Bronchial epithelial cell (primary cell): Measurements from ENCODE around the gene OR2T11. TPM values are rescaled to one million over a fixed set of nuclear protein-coding genes. Genes with fewer than 3 reads are reported as not detected.
"Not testable (repeated sequence)": the region's sequence is repeated elsewhere in the genome, so short reads cannot be mapped to it uniquely, and the experiment has no call there.

ENCODE experiments used
- DNase-seq: peaks from one replicate; pipeline ENCODE4 v3.0.0-alpha.2; 2010; ENCODE audit warnings: low read depth
- FAIRE-seq: peaks from 2 replicates; lab custom pipeline; 2011; peaks lifted over from hg19 to GRCh38; lab: Jason Lieb, UNC
- H3K27me3 ChIP-seq: 2 replicates; pipeline ENCODE4 v1.5.1; 2011; ENCODE audit warnings: low read length; ENCODE audit not compliant: control insufficient read depth, insufficient read depth
- H3K36me3 ChIP-seq: 2 replicates; pipeline ENCODE4 v1.5.1; 2011; ENCODE audit warnings: low read length; ENCODE audit not compliant: control insufficient read depth, insufficient read depth
- H3K4me3 ChIP-seq: 2 replicates; pipeline ENCODE4 v1.5.1; 2011; ENCODE audit warnings: mild to moderate bottlenecking, low read depth, low read length, control low read depth
- CTCF ChIP-seq: IDR thresholded peaks from 2 replicates; pipeline ENCODE4 v1.5.1; 2011; ENCODE audit warnings: mild to moderate bottlenecking, moderate library complexity, low read length, control low read depth, inconsistent platforms; ENCODE audit not compliant: insufficient read depth, severe bottlenecking
- total RNA-seq: library from RNA; depleted of rRNA; stranded (reverse); fragments of >200 nt; gene quantifications from 2 replicates; pipeline ENCODE4 v1.2.1, GENCODE V29; 2014

OR2T11 gene, protein sequence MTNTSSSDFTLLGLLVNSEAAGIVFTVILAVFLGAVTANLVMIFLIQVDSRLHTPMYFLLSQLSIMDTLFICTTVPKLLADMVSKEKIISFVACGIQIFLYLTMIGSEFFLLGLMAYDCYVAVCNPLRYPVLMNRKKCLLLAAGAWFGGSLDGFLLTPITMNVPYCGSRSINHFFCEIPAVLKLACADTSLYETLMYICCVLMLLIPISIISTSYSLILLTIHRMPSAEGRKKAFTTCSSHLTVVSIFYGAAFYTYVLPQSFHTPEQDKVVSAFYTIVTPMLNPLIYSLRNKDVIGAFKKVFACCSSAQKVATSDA
- total RNA-seq, result not detected in 2 replicates

DNA sequence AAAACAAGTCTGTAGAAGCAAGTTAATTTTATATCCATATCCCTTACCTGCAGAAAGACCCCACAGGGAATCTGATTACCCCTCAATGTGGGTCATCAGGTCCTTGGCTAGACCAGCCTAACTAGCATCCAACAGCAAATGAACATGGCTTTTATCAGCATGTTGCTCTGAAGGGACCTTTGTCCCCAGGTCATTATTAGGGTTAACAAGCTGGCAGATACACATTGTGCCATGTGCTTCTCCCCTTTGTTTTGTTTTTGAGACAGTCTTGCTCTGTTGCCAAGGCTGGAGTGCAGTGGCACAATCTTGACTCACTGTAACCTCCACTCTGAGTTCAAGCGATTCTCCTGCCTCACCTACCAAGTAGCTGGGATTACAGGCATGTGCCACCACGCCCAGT, at the start of gene OR2T11:
Gene OR2T11 (minus strand): TSS at position 101 of the 400 bp plus-strand sequence. CDS start 7,963 bp downstream, outside the sequence.
- not testable (repeated sequence) for H3K27me3 ChIP-seq, FAIRE-seq, H3K36me3 ChIP-seq, H3K4me3 ChIP-seq, DNase-seq

GRCh38 chr1:248681651-248682050, 46.8 kb upstream of the OR2T11 start:
- FAIRE-seq (no peak), DNase-seq (no peak)
- TF ChIP-seq CTCF, result no peak
- no peaks in the 10 kb centered on the region for H3K27me3 ChIP-seq
- H3K4me3 ChIP-seq, result no peak overlapping the region
- no peaks in the 10 kb centered on the region for H3K36me3 ChIP-seq

- H3K4me3 ChIP-seq, result no peak overlapping the region
- DNase-seq (no peak), FAIRE-seq (no peak)
- H3K36me3 ChIP-seq, result no peaks in the 10 kb centered on the region
- TF ChIP-seq CTCF, result no peak
- H3K27me3 ChIP-seq, result no peaks in the 10 kb centered on the region
These were observed 35.1 kb upstream of the OR2T11 start for GRCh38 chr1:248670003-248670402.

DNA sequence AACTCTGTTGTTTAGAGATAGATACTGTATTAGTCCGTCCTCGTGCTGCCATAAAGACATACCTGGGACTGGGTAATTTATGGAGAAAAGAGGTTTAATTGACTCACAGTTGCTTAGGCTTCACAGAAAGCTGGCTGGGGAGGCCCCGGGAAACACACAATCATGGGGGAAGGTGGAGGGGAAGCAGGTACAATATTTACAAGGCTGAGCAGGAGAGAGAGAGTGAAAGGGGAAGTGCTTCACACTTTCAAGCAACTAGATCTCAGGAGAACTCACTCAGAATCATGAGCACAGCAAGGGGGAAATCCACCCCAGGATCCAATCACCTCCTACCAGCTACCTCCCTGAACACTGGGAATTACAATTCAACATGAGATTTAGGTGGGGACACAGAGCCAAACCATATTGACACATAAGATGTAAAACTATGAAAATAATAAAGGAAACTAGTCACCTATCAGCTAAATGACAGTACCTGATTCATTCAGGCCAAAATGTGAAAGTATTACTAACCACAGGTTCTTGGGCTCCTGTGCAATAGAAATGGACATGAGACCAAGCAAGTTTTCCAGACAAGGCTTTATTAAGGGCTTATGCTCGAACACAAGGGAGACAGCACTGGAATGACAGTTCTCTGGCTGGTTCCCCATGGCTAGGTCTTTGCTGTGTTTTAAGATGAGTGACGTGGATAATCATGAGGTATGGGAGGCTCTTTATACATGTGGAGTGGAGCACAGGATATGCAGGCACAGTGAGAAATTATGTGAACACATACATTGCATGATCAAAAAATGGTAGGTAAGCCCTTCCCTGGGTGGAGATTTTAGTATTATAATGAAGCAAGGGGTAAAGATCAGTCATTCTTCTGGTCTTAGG, 28.8 kb upstream of the OR2T11 start:
- not testable (repeated sequence) for H3K36me3 ChIP-seq, H3K4me3 ChIP-seq, FAIRE-seq, H3K27me3 ChIP-seq, DNase-seq

DNA sequence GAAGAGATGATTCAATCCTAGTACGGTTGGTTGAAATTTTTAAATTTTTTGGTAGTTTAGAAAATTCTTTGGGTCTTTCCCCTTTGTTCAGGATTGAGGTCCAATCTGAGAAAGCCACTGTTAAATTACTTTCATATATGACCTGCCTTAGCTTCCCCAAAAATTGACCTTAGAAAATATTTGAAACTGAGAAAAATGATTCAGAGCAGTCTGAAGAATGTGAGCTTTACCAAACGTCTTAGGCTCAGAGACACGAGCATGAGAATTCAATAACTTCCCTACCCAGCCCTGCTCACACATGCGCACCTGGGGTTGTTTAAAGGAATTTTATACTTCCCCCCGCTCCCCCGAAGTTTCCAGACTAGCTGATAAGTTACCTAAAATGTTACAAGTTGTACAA, 21.9 kb upstream of the OR2T11 start:
- not testable (repeated sequence) for DNase-seq, H3K36me3 ChIP-seq, H3K27me3 ChIP-seq, H3K4me3 ChIP-seq, FAIRE-seq

DNA sequence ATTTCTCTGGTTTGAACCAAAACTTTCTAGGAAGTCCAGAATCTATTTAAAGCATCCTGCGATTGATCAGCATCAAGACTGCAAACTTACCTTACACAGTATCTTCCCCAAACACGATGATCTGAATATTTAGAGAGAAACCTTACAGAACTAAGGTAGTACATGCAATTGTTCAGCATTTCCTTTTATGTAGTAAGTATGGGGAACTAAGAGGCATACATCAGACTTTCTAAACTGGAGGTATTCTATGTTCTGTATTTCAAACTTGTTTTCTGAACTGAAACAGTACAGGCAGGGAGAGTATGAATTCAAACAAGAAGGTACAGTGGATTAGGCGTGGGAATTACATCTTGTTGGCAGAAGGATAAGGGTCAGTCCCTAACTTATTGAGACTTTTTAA, 20.5 kb upstream of the OR2T11 start, which contains the start of gene OR2T27:
Gene OR2T27 (minus strand): TSS at position 175 of the 400 bp plus-strand sequence. CDS start 4,644 bp downstream, outside the sequence.
- not testable (repeated sequence) for H3K4me3 ChIP-seq, FAIRE-seq, H3K27me3 ChIP-seq, DNase-seq, H3K36me3 ChIP-seq

GRCh38 chr1:248648770-248649536, 14.1 kb upstream of the OR2T11 start:
- not testable (repeated sequence) for H3K27me3 ChIP-seq, FAIRE-seq

GRCh38 chr1:248645178-248645577, 10.3 kb upstream of the OR2T11 start, which contains the start of gene OR2T35:
Gene OR2T35, minus strand, starts transcription at chr1:248645278. Its CDS starts 6,020 bp downstream, at chr1:248639258.
- FAIRE-seq, result peak; percentile 72
- H3K27me3 ChIP-seq, H3K4me3 ChIP-seq, H3K36me3 ChIP-seq, DNase-seq: not testable (repeated sequence)

More at GRCh38 chr1:248648770-248649536, 14.1 kb upstream of the OR2T11 start:
- not testable (repeated sequence) for H3K4me3 ChIP-seq, H3K36me3 ChIP-seq, DNase-seq

DNA sequence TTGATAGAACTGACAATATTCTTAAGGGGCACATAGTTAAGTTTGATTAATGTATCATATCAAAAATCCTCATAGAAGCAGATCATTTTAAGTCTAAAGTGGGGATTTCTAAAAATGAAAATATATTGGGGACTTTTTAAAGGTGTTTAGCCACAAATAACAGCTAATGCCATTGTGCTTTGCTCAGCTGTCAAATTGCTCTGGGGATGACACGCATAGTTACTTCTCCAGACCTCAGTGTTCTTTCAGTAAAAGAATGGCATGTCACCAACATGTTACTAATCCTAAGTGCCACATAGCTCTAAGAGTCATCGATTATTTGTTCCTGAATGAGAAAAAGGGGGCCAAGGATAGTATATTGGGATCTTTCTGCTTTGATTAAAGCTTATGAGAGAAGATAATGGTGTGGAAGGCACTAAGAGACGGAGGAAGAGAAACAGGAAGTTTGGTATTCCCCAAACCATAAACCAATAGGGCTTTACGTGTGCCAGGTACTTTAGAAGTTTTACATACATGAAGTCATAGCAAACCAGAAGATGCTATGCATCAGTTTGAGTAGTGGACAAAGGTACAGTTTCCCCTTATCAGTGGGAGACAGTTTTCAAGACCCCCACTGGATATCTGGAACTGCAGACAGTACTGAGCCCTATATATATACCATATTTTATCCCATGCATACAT, 8.2 kb upstream of the OR2T11 start:
- H3K27me3 ChIP-seq, DNase-seq, H3K36me3 ChIP-seq, H3K4me3 ChIP-seq, FAIRE-seq: not testable (repeated sequence)

GRCh38 chr1:248641583-248641982, 6.7 kb upstream of the OR2T11 start:
- H3K4me3 ChIP-seq, H3K27me3 ChIP-seq, DNase-seq, FAIRE-seq, H3K36me3 ChIP-seq: not testable (repeated sequence)

DNA sequence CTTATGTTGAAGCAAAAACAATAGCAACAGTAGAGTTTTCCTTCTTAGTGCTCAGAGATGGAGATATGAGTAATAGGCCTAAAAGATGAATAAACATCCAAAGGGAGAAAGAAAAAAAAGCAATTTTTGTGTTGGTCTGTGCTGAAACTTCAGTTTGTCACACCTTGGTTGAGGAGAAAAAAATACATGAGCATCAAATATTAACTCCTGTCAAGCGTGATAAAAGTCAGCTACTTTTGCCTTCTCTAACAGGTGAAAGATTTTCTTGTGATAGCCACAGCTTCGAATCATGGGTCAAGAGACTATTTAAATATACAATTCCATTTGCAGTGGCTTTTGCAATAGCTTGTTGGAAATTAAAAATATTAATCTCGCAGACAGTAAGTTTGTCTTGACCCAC, 6.0 kb upstream of the OR2T11 start:
- not testable (repeated sequence) for H3K36me3 ChIP-seq, FAIRE-seq, H3K4me3 ChIP-seq, H3K27me3 ChIP-seq, DNase-seq
